ENCODE measurements around the gene MME.
"Not testable (repeated sequence)": the region's sequence is repeated elsewhere in the genome, so short reads cannot be mapped to it uniquely, and the experiment has no call there.

Gene MME

DNA sequence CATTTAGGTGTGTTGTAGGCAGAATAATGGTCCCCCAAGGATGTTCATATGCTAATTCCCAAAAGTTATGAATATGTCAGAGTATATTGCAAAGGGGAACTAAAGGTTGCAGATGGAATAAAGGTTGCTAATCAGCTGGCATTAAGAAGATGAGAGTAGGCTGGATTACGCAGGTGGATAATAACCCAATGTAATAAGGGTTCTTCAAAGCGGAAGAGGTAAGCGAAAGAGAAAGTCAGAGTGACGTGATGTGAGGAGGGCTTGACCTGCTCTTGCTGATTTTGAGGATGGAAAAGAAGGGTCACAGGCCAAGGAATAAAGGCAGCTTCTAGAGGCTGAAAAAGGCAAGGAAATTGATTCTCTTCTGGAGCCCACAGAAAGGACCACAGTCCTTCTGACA is 109.4 kb downstream of the MME start:
- in situ Hi-C loops (cut with MboI; ENCODE audit: low sequenced_read_pairs) = no loop called here

DNA sequence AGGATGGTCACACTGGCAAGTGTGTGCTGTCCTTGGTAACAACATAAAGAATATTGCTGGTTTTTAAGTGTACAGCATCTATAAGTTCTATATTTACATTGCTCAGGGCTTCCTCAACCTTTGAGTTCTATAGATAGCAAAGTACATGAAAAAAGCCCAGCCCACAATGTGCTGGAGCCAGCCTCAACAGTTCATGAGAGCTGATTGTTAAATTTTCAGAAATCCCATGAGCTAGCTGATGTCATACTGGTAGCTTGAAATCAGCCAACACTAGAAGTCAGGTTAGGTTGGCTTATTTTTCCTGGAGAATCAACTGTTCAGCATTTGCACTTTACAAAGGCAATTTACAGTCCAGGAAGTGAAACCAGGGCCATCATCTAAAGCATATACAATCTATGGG is 110.6 kb downstream of the MME start:
- in situ Hi-C loops (cut with MboI; ENCODE audit: low sequenced_read_pairs) = no loop called here

DNA sequence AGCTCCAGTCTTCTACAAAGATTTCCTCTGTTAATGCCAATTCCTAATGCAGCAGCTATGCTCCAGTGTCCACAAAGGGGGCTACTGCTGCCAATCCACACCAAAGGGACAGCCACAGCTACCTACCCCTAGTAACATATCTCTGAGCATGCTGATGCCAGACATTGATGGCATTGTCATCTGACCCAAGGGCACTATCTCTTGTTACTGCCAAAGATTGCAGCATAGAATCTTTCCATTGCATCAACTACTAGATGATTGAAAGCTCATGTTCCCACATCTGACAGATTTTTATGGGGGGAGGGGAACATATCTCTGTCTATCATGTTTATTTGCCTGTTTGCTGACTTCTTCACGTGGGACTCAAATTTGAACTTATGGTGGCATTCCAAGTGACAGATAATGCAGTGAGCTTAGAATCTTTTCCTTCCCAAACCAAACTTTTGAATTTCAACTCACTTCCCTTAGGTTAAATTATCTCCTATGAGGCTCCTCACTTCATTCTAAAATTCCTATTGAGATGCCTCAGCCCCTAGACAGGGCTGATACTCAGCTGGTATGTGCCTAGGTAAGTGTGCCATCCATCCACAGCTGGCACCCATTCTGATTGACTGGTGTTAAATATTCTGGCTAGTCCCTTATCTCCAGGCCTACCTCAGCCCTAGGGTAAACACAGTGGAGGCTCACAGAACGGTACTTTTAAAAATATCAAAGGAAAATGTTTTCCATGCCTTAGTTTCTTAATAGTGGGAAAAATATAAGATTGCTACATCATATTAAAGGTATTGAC is 113.0 kb downstream of the MME start:
- in situ Hi-C loops (cut with MboI; ENCODE audit: low sequenced_read_pairs) = no loop called here

- in situ Hi-C loops (cut with MboI; ENCODE audit: low sequenced_read_pairs) = no loop called here
These were observed 113.7 kb downstream of the MME start for GRCh38 chr3:155193868-155194267.

DNA sequence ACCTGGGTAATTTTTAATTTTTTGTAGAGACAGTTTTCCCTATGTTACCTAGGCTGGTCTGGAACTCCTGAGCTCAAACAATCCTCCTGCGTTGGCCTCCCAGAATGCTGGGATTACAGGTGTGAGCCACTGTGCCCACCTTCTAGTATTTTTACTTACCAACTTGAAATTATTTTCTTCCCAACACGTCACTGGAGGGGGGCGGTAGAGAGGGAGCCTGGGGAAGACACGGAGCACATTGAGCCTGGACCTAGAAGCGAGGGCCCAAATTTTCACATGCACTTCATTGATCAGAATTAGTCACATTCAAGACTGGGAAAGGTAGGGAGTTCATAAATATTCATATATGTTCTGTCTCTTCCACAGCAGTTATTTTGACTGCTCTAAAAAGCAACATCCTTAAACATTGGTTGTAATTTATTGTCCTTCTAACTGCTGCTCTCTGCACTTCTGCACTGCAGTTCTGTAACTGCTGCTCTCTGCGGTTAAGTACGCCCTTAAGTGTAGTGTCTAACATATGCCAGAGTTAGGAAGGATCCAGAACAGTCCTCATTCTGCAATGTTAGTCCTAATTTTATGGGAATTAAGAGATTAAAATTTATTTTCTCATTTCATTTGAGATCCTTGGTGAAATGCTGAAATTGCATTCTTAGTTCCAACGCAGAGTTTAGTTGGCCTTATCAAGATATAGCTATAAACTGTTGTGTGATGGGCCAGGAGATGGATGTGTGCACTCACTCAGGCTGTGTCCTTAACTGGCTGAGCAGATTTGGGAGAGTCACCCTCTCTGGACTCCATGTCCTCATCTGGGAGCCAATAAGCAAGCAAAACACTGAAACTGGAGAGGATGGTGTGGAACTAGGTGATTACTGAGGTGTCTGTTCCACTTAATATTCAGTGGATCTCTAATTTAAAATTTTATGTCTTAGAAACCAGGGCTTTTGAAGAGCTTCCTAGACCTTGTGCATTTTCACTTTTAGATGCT is 115.1 kb downstream of the MME start:
- in situ Hi-C loops (cut with MboI; ENCODE audit: low sequenced_read_pairs) = no loop called here

GRCh38 chr3:155196131-155197021 is 116.3 kb downstream of the MME start:
- in situ Hi-C loops (cut with MboI; ENCODE audit: low sequenced_read_pairs) = no loop called here

GRCh38 chr3:155197786-155198185 is 117.7 kb downstream of the MME start:
- in situ Hi-C loops (cut with MboI; ENCODE audit: low sequenced_read_pairs) = no loop called here

DNA sequence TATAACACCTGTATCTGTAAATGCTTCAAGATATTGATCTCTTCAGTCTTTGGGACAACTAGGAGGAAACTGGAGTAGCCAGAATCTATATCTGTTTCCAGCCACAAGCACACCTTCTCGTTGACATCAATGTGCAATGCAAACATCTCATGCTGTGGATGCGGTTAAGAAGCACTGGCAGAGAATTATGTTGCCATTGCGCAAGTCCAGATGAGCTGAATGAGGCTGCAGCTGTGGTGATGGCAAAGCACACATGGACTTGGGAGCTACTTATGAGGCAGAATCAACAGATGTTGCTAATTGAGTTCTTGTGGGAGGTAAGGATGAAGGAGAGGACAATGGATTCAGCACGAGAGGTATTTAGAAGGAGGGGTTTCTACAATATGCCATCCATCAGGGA is 122.5 kb downstream of the MME start:
- in situ Hi-C loops (cut with MboI; ENCODE audit: low sequenced_read_pairs) = no loop called here

DNA sequence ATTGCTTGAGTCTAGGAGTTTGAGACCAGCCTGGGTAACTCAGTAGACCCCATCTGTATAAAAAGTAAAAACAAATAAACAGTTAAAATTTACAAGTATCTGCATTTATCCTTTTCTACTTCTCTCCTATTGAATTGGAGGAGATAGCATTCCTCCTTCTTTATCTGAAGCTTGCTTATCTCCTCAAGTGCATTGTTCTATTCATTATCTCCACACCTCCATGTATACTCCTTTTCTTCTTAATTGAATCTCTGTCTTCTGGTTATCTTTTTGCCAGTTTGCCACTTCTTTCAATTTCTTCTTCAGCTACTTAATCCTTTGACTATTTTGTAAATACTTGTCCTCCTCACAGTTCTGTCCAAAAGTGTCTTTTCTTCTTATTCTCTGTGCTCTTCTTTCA is 124.7 kb downstream of the MME start:
- in situ Hi-C loops (cut with MboI; ENCODE audit: low sequenced_read_pairs) = no loop called here

DNA sequence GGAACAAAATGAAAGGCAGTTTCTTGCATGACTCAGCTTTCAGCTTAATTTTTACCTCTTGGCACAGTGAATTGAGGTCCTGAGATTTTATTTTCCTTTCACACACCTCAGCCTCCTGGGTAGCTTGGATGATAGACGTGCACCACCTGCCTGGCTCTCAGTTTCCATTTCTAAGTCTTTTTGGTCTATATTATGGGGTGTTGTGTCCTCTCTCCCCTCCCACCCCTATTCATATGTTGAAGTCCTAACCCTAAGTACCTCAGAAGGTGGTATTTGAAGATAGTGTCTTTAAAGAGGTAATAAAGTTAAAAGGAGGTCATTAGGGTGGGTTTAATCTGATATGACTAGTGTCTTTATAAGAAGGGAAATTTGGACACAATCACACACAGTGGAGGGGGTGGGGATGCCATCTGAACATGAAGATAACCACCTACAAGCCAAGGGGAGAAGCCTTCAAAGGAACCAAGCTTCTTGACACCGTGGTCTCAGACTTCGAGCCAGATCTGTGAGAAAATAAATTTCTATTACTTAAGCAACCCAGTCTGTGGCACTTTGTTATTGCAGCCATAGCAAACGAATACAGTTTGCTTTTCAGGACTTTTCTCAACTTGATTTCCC is 128.2 kb downstream of the MME start:
- in situ Hi-C loops (cut with MboI; ENCODE audit: low sequenced_read_pairs) = no loop called here

DNA sequence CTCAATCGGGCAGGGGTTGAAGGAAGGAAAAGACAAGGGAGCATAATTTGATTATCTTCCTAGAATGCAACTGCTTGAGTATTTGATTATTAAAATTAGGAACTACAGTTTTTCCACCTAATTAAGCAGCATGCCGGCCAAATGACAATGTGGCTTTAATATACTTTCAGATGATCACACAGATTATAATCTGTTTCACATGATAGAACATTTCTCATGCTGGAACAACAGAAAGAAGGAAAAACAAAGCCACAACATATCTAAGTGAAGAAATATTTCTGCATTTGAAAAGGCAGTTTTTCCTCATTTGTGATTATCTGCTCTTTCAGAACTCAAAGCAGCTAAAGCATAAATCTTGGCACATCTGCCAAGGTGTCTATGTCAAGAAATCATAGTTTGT is 130.6 kb downstream of the MME start:
- in situ Hi-C loops (cut with MboI; ENCODE audit: low sequenced_read_pairs) = no loop called here

DNA sequence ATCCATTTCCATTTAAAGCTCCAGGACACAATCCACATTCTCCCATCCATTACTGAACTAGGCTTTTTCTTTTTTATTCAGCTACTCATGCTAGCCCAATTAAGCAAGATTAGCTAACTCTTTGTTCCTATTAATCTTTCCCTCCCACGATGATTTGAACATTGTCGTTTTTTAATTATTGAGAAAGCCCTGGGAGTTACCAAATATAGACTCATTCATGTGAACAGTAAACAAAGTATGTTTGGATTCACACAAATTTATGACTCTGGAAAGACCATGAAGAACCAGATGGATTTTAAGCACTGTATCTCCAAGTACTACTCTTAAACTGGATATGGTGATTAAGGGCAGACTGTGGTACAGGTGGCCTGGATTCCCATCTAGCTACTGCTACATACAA is 131.1 kb downstream of the MME start:
- in situ Hi-C loops (cut with MboI; ENCODE audit: low sequenced_read_pairs) = no loop called here

- in situ Hi-C loops (cut with MboI; ENCODE audit: low sequenced_read_pairs) = no loop called here
These were observed 131.8 kb downstream of the MME start for GRCh38 chr3:155211940-155212339.

DNA sequence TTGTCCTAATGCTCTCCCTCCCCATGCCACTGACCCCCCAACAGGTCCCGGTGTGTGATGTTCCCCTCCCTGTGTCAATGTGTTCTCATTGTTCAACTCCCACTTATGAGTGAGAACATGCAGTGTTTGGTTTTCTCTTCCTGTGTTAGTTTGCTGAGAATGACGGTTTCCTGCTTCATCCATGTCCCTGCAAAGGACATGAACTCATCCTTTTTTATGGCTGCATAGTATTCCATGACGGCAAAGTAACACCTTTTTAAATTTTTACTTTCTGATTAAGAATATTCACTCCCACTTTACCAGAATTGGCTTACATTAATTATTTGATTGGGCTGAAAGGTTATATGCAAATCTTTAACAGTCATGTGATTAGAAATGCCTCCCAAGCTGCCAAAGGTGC is 135.9 kb downstream of the MME start:
- in situ Hi-C loops (cut with MboI; ENCODE audit: low sequenced_read_pairs) = not testable (repeated sequence)

GRCh38 chr3:155217591-155217990 is 137.5 kb downstream of the MME start:
- in situ Hi-C loops (cut with MboI; ENCODE audit: low sequenced_read_pairs) = no loop called here

- in situ Hi-C loops (cut with MboI; ENCODE audit: low sequenced_read_pairs) = no loop called here
These were observed 138.3 kb downstream of the MME start for GRCh38 chr3:155218462-155218861.

GRCh38 chr3:155219106-155219505 is 139.0 kb downstream of the MME start:
- in situ Hi-C loops (cut with MboI; ENCODE audit: low sequenced_read_pairs) = no loop called here

DNA sequence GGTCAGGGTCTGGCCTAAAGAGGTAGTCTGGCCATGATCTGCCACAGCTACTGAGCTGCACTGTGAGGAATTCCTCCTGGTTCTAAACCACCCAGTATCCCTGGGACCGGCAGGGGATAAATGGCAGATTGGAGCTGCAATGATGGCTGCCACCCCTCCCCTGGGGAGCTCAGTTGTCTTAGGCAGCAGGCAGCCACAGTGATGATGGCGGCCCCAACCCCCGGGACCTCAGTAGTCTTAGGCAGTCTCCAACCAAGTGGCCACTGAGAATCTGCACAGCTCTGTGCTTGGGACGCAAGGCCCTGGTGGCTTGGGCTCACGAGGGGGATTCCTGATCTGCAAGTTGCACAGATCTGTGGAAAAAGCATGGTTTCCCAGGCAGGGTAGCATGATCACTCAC is 145.3 kb downstream of the MME start:
- in situ Hi-C loops (cut with MboI; ENCODE audit: low sequenced_read_pairs) = no loop called here

GRCh38 chr3:155227141-155227540 is 147.0 kb downstream of the MME start:
- in situ Hi-C loops (cut with MboI; ENCODE audit: low sequenced_read_pairs) = no loop called here

- in situ Hi-C loops (cut with MboI; ENCODE audit: low sequenced_read_pairs) = no loop called here
These were observed 148.6 kb downstream of the MME start for GRCh38 chr3:155228676-155229075.

DNA sequence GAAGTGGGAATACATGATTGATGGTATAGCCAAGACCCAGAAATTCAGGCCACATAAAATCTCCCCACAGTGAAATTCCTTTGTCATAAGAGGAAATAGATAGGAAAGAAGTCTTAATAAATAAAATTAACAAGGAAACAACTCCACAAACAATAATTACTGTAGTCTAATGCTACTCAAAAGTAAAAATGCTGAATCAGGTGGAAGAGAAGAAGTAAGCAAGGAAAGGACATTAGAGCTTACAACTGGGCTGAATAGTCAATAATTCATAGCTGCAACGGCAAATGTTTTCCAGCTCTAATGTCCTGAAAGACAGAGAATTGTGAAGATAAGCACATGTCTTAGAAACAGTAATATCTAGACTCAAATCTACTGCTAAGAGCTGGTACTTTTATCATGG is 149.0 kb downstream of the MME start:
- in situ Hi-C loops (cut with MboI; ENCODE audit: low sequenced_read_pairs) = no loop called here

Measured in hTERT RPE-1 (cell line).